OCI-LY3 (cell line): ENCODE data around the gene ANKRD49.

ENCODE experiments used
- EZH2phosphoT487 ChIP-seq: fragments of 200-600 bp; shearing (Covaris generic); IDR thresholded peaks from 2 replicates; pipeline ENCODE4 v1.6.1; 2018; ENCODE audit warnings: antibody characterized with exemption, mixed run types, low read depth
- TF ChIP-seq, protein P1 (sequence below): fragments of 200-600, 300-600 bp; sonication (generic); IDR thresholded peaks from 2 replicates; pipeline ENCODE4 v1.5.1; 2014; ENCODE audit warnings: antibody characterized with exemption, low read length, low read depth

DNA sequence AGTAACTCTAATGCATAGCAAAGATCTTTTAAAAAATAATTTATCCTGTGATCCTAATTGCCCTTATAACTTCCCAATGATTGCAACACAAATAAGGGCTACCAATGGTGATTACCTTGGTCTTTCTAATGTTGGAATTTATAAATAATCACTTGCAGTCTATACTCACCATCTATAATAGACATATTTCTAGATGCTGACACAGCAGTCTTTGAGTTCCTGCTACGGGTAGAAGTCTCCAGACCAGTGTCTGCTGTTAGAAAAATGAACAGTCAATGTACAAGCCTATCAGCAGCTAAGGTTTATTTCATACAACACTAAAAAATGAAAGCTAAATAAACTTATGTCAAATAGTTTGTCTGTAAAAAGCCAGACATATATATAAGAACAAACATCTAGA lies 48.1 kb upstream of the ANKRD49 start:
- TF ChIP-seq, protein P1, sequence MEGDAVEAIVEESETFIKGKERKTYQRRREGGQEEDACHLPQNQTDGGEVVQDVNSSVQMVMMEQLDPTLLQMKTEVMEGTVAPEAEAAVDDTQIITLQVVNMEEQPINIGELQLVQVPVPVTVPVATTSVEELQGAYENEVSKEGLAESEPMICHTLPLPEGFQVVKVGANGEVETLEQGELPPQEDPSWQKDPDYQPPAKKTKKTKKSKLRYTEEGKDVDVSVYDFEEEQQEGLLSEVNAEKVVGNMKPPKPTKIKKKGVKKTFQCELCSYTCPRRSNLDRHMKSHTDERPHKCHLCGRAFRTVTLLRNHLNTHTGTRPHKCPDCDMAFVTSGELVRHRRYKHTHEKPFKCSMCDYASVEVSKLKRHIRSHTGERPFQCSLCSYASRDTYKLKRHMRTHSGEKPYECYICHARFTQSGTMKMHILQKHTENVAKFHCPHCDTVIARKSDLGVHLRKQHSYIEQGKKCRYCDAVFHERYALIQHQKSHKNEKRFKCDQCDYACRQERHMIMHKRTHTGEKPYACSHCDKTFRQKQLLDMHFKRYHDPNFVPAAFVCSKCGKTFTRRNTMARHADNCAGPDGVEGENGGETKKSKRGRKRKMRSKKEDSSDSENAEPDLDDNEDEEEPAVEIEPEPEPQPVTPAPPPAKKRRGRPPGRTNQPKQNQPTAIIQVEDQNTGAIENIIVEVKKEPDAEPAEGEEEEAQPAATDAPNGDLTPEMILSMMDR = no peak
- TF ChIP-seq EZH2phosphoT487 = no peak
